Thyroid gland (tissue), 4 donors: ENCODE data around the gene DNAJC17.

Source experiments
- POLR2A ChIP-seq, 2 donors: fragments of 450-650 bp; IDR thresholded peaks; one replicate each; pipeline ENCODE4 v1.6.1; 2017; ENCODE audit warnings: antibody characterized with exemption in 2 of 2, mild to moderate bottlenecking in 2 of 2, moderate library complexity in 1 of 2
- TF ChIP-seq, protein P1 (sequence below), 6 experiments: fragments of 200-600 bp in 3 of 6; fragments of 450-650 bp in 3 of 6; sonication (generic) in 3 of 6; IDR thresholded peaks; one replicate each; pipeline ENCODE4 v1.5.1; 2016 to 2019; ENCODE audit warnings: antibody characterized with exemption in 6 of 6, mild to moderate bottlenecking in 2 of 6, inconsistent platforms in 1 of 6, moderate library complexity in 1 of 6

GRCh38 chr15:40746916-40747418 is 60.3 kb downstream of the DNAJC17 start:
- TF ChIP-seq, protein P1, sequence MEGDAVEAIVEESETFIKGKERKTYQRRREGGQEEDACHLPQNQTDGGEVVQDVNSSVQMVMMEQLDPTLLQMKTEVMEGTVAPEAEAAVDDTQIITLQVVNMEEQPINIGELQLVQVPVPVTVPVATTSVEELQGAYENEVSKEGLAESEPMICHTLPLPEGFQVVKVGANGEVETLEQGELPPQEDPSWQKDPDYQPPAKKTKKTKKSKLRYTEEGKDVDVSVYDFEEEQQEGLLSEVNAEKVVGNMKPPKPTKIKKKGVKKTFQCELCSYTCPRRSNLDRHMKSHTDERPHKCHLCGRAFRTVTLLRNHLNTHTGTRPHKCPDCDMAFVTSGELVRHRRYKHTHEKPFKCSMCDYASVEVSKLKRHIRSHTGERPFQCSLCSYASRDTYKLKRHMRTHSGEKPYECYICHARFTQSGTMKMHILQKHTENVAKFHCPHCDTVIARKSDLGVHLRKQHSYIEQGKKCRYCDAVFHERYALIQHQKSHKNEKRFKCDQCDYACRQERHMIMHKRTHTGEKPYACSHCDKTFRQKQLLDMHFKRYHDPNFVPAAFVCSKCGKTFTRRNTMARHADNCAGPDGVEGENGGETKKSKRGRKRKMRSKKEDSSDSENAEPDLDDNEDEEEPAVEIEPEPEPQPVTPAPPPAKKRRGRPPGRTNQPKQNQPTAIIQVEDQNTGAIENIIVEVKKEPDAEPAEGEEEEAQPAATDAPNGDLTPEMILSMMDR (IDR thresholded peaks at IDR 0.05), result no peak
- TF ChIP-seq POLR2A (IDR thresholded peaks at IDR 0.05), result no peak
